Lung microvascular endothelial cell (primary cell): ENCODE data around the gene NUP37. TPM values are rescaled to one million over a fixed set of nuclear protein-coding genes. Genes with fewer than 3 reads are reported as not detected.

Experiments used
- DNase-seq, 2 donors: peaks; one replicate each; pipeline versions ENCODE4 v3.0.0 to v3.0.0-alpha.2; 2010; ENCODE audit warnings: low read depth in 2 of 2
- total RNA-seq: library from RNA; depleted of rRNA; stranded (reverse); fragments of >200 nt; gene quantifications from 2 replicates; pipeline ENCODE4 v1.2.1, GENCODE V29; 2014

NUP37 gene
- total RNA-seq, 1 donor from 2014 or later: 13.3 TPM

DNA sequence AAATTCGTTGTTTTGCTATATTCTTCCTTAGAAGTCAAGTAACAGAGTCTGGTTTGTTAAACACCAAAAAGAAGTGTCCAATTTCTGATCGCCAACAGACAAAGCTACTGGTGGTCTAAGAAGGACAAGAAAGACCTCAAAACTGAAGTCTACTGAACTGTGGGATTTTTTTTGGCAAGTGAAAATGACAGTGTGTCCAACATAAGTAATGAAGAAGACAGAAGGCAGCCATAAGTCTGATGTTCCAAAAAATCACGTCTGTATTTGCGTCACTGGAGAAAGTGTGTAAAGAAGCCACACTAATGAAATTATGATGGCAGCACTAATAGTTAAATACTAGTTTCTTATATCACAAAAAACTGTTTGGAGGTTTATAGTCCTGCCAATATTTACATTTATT, 90.8 kb downstream of the NUP37 start:
- DNase-seq: no peak

- DNase-seq: no peak
These were observed 93.2 kb downstream of the NUP37 start for GRCh38 chr12:102026728-102027127.

DNA sequence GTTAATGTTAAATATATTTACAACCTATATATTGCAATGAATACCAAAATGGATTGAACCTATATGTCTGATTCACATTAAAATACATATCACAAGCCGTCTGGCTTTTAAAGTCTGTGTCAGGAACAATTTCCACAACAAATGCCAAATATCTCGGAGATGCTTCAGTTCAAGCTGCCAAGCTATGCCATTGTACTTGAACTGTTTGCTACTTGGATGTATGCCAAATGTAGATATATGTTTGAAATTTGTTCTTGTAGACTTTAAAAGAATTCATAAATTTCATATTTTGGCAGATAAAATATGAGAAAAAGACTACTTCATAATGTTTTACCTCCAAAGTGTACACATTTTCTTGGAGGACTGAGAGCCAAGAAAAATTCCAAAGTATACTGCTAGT, 95.1 kb downstream of the NUP37 start:
- DNase-seq: peak; percentile 32 to 34

DNA sequence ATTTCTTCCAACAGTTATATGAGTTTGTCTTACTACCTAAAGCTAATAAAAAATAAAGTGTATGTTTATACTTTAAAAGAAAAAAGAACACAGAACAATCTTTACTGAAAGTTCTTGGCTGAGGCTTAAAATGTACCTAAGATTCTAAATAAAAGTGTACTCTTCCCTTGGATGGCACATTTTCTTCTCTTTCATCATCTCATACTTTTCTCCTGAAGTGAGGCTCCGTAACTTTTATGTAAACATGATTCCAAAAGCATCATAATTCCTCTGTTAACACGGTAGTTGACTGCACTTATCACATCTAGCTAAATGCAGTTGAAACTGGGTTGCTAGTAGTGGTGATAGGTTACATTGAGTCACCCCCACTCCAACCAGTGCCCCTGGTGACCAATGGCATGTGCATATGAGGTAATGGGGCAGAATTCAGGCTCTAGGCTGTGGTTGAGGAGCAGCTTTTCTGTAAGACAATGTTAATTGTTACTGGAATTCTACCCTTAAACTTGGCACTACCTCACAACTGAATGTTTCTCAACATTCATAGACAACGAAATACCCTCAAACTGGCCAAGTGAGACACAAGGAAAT, 96.5 kb downstream of the NUP37 start:
- DNase-seq: no peak

Other genes with a start within 250 kb of the NUP37 start
- gene DRAM1, start 242.5 kb downstream of the NUP37 start, total RNA-seq: 23.6 and 26.8 TPM in 2 replicates
- gene WASHC3, start 58.1 kb downstream of the NUP37 start, total RNA-seq: 42.9 and 44.2 TPM in 2 replicates
- 4.4 and 7.8 TPM in 2 replicates for gene PARPBP, start 69 bp upstream of the NUP37 start, total RNA-seq
- not detected in 2 replicates for gene PMCH, start 77.7 kb upstream of the NUP37 start, total RNA-seq